ENCODE data around the gene DSCAM. TPM values are rescaled to one million over a fixed set of nuclear protein-coding genes. Genes with fewer than 3 reads are reported as not detected.

DSCAM gene
- total and polyA plus RNA-seq, 10 of the 15 experiments (the other 5 are each of a cell fraction or from before 2014, with no cell fraction given): not detected

- no peak for TF ChIP-seq BRCA1 (IDR thresholded peaks at IDR 0.05; ENCODE audit: low read depth, low read length)
Observed at GRCh38 chr21:40255518-40256444, 591.2 kb downstream of the DSCAM start (continued).

GRCh38 chr21:40254540-40255465, 592.2 kb downstream of the DSCAM start:
- Histone ChIP-seq H3K9ac (ENCODE audit: control insufficient read depth, insufficient read depth, low read length) (no peak overlapping the region), H2AFZ (ENCODE audit: control insufficient read depth, low read depth, low read length) (no peak overlapping the region), H3K4me2 (ENCODE audit: control insufficient read depth, insufficient read depth) (no peak overlapping the region), H3K27me3 (replicated peaks in 1 of 2; ENCODE audit: control insufficient read depth in 2 of 2, insufficient read depth in 2 of 2, low read length in 1 of 2) (no peaks in the 10 kb centered on the region), H3K4me3 (no peak overlapping the region), H3K36me3 (ENCODE audit: control insufficient read depth in 2 of 2, insufficient read depth in 2 of 2, low read length in 1 of 2) (no peaks in the 10 kb centered on the region), H3K4me1 (ENCODE audit: control insufficient read depth, insufficient read depth, low read length) (no peaks in the 10 kb centered on the region), H4K20me1 (ENCODE audit: control insufficient read depth, insufficient read depth) (no peaks in the 10 kb centered on the region), H3K27ac (ENCODE audit: control insufficient read depth, insufficient read depth) (no peak overlapping the region), H3K9me3 (replicated peaks; ENCODE audit: control insufficient read depth, insufficient read depth, low read length) (no peaks in the 10 kb centered on the region; the same call in 2 of the 3 replicates), H3K79me2 (ENCODE audit: control insufficient read depth, insufficient read depth, low read length) (no peaks in the 10 kb centered on the region)
- intact Hi-C loops (cut with micrococcal nuclease; ENCODE audit: unreplicated experiment) (no loop called here), in situ Hi-C loops (cut with MboI) (no loop called here)
- CTCF ChIA-PET: no interaction called here
- ATAC-seq (no peak), FAIRE-seq (no peak), DNase-seq (ENCODE audit: low read depth, low spot score) (no peak)
- BruUV-seq (replicated peaks): no TSS peak
- RAD21 ChIA-PET (ENCODE audit: unreplicated experiment): no interaction called here
- WGBS (ENCODE audit: insufficient coverage, insufficient replicate concordance, low lambda C conversion rate, missing lambda C conversion rate): 18% methylated on average over 13 of the region's 13 CpGs
- POLR2A ChIA-PET: no interaction called here
- SMC1A ChIA-PET (ENCODE audit: uncharacterized antibody, unreplicated experiment): no interaction called here
- no peak for TF ChIP-seq ASH2L (IDR thresholded peaks at IDR 0.05; ENCODE audit: borderline replicate concordance, low read depth)
- no peak for TF ChIP-seq FOXK2 (IDR thresholded peaks at IDR 0.05)
- TF ChIP-seq CEBPZ (IDR thresholded peaks at IDR 0.05; ENCODE audit: low read depth, low read length): no peak
- TF ChIP-seq E2F4 (IDR thresholded peaks at IDR 0.05; ENCODE audit: low read depth, low read length): no peak
- no peak for TF ChIP-seq SRF (IDR thresholded peaks at IDR 0.05; ENCODE audit: low read depth in 2 of 2, low read length in 2 of 2)
- TF ChIP-seq E2F8 (IDR thresholded peaks at IDR 0.05; ENCODE audit: low read depth, partially characterized antibody): no peak

Data from GM12878 (cell line).